DOHH2 (cell line): ENCODE data around the gene MID1.

Experiments
- H3F3A ChIP-seq: fragments of 200-600 bp; sonication (generic), shearing (Covaris generic); 2 replicates; pipeline ENCODE4 v1.6.0; 2016; ENCODE audit warnings: antibody characterized with exemption, mild to moderate bottlenecking; ENCODE audit not compliant: control insufficient read depth, insufficient read depth
- H3K27ac ChIP-seq: fragments of 200-600 bp; sonication (generic); 2 replicates; pipeline ENCODE4 v1.5.1; 2014; ENCODE audit warnings: low read depth, mild to moderate bottlenecking, low read length, moderate library complexity
- H3K27me3 ChIP-seq: fragments of 200-600 bp; sonication (generic); 2 replicates; pipeline ENCODE4 v1.6.1; 2014; ENCODE audit warnings: mild to moderate bottlenecking, low read length, mixed read lengths; ENCODE audit not compliant: control insufficient read depth
- H3K36me3 ChIP-seq: fragments of 200-600 bp; sonication (generic); 2 replicates; pipeline ENCODE4 v1.6.1; 2014; ENCODE audit warnings: mild to moderate bottlenecking, low read length, moderate library complexity, mixed read lengths; ENCODE audit not compliant: control insufficient read depth
- H3K4me1 ChIP-seq: fragments of 200-600 bp; sonication (generic); 2 replicates; pipeline ENCODE4 v1.6.1; 2014; ENCODE audit warnings: mild to moderate bottlenecking, low read length, mixed read lengths; ENCODE audit not compliant: control insufficient read depth
- H3K4me2 ChIP-seq: fragments of 200-600 bp; sonication (generic); 2 replicates; pipeline ENCODE4 v1.6.0; 2014; ENCODE audit warnings: mild to moderate bottlenecking, low read length, moderate library complexity
- H3K4me3 ChIP-seq: fragments of 200-600 bp; sonication (generic); 2 replicates; pipeline ENCODE4 v1.5.1; 2014; ENCODE audit warnings: mild to moderate bottlenecking, low read length, mixed read lengths
- H3K79me2 ChIP-seq: fragments of 200-600 bp; sonication (generic); 2 replicates; pipeline ENCODE4 v1.6.1; 2014; ENCODE audit warnings: mild to moderate bottlenecking, low read length, mixed read lengths; ENCODE audit not compliant: control insufficient read depth
- H3K9me2 ChIP-seq: fragments of 200-600 bp; sonication (generic); replicated peaks from 2 replicates; pipeline ENCODE4 v1.6.1; 2014; ENCODE audit warnings: mild to moderate bottlenecking, low read length, mixed read lengths; ENCODE audit not compliant: control insufficient read depth
- H3K9me3 ChIP-seq: fragments of 200-600 bp; sonication (generic); 2 replicates; pipeline ENCODE4 v1.6.1; 2014; ENCODE audit warnings: antibody characterized with exemption, low read length, mixed read lengths; ENCODE audit not compliant: control insufficient read depth, insufficient read depth
- H4K20me1 ChIP-seq: fragments of 200-600 bp; sonication (generic); 2 replicates; pipeline ENCODE4 v1.6.0; 2014; ENCODE audit warnings: low read depth, mild to moderate bottlenecking, antibody characterized with exemption, low read length, moderate library complexity; ENCODE audit not compliant: control insufficient read depth, insufficient read depth
- CTCF ChIP-seq: fragments of 200-600 bp; sonication (generic); IDR thresholded peaks from one replicate; pipeline ENCODE4 v1.5.1; 2014; ENCODE audit warnings: antibody characterized with exemption, mild to moderate bottlenecking, low read depth, low read length; ENCODE audit not compliant: poor library complexity, severe bottlenecking
- EZH2phosphoT487 ChIP-seq: fragments of 200-600 bp; sonication (generic); IDR thresholded peaks from 2 replicates; pipeline ENCODE4 v1.6.1; 2017; ENCODE audit warnings: borderline replicate concordance, mild to moderate bottlenecking, antibody characterized with exemption, low read length, moderate library complexity, mixed read lengths

The MID1 gene

DNA sequence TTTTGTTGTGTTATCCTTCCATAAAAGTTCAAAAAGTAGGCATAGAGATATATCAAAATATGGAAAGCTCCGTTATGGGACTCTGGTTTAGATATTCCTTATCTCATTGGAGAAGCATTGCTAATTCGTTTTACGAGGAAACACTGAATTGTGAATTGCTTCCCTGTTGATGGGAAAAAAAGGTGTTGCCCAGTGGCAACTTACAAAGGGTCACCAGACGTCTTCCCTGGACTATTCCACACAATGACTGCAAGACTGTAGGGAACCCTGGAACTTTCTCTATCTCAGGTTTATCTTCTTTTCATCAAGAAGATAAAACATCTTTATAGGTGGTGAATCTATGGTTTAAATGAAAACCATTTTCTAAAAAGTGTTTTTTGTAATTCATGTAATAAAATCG, 137.7 kb downstream of the MID1 start:
- Histone ChIP-seq H3K9me2 (no peaks in the 10 kb centered on the region), H3K4me1 (no peaks in the 10 kb centered on the region), H3F3A (no peaks in the 10 kb centered on the region), H3K4me3 (no peak overlapping the region), H4K20me1 (no peaks in the 10 kb centered on the region), H3K9me3 (no peaks in the 10 kb centered on the region), H3K36me3 (no peaks in the 10 kb centered on the region), H3K27ac (no peak overlapping the region), H3K79me2 (no peaks in the 10 kb centered on the region), H3K27me3 (no peaks in the 10 kb centered on the region), H3K4me2 (no peak overlapping the region)
- TF ChIP-seq CTCF (no peak), EZH2phosphoT487 (no peak)

DNA sequence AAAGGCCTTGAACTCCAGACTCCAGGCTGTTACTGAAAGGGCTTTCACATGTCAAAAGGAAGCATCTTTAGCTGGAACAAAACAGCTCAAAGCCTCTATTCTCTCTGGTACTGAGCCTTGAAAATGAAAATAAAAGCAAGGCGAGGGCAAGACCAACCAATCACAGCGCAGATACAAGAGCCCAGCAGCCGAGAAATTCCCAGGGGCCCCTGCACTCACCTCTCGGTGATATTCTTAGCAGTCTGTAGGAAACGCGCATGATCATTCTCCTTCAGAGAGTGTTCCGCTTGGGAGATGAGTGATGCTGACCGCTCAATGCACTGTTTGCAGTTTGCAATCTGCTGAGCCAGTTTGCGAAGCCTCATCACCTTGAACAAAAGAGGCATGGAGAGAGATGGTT, 138.1 kb downstream of the MID1 start:
- TF ChIP-seq CTCF (no peak), EZH2phosphoT487 (no peak)
- no peaks in the 10 kb centered on the region for H3K4me1 ChIP-seq
- no peaks in the 10 kb centered on the region for H3K27me3 ChIP-seq
- no peaks in the 10 kb centered on the region for H4K20me1 ChIP-seq
- no peak overlapping the region for H3K4me3 ChIP-seq
- H3K79me2 ChIP-seq: no peaks in the 10 kb centered on the region
- no peak overlapping the region for H3K4me2 ChIP-seq
- H3K36me3 ChIP-seq: no peaks in the 10 kb centered on the region
- no peak overlapping the region for H3K27ac ChIP-seq
- no peaks in the 10 kb centered on the region for H3F3A ChIP-seq
- H3K9me2 ChIP-seq: no peaks in the 10 kb centered on the region
- H3K9me3 ChIP-seq: no peaks in the 10 kb centered on the region

DNA sequence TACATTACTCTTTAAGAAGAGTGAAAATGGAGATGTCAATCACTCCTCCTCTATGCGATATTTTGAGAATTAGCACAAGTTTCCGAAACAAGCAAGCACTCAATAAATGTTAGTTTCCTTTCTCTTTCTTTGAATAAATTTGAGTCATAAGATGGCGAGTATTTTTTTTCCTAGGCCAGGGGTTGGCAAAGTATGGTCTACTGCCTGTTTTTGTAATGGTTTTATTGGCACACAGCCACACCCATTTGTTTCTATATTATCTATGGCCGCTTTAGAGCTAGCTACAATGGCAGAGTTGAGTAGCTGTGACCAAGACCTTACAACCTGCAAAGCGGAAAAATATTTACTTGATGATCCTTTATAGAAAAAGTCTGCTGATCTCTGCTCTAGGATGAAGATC, 139.5 kb downstream of the MID1 start:
- Histone ChIP-seq H3K4me1 (no peaks in the 10 kb centered on the region), H3K27ac (no peak overlapping the region), H4K20me1 (no peaks in the 10 kb centered on the region), H3K27me3 (no peaks in the 10 kb centered on the region), H3K9me2 (no peaks in the 10 kb centered on the region), H3K9me3 (no peaks in the 10 kb centered on the region), H3K4me2 (no peak overlapping the region), H3K36me3 (no peaks in the 10 kb centered on the region), H3K79me2 (no peaks in the 10 kb centered on the region), H3K4me3 (no peak overlapping the region), H3F3A (no peaks in the 10 kb centered on the region)
- TF ChIP-seq CTCF: no peak
- TF ChIP-seq EZH2phosphoT487: no peak

DNA sequence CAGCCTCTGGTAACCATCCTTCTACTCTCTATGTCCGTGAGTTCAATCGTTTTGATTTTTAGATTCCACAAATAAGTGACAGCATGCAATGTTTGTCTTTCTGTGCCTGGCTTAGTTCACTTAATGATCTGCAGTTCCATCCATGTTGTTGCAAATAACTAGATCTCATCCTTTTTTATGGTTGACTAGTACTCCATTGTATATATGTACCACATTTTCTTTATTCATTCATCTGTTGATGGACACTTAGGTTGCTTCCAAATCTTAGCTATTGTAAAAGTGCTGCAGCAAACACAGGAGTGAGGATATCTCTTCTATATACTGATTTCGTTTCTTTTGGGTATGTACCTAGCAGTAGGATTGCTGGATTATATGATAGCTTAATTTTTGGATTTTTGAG, 140.9 kb downstream of the MID1 start:
- Histone ChIP-seq H3K9me2 (no peaks in the 10 kb centered on the region), H3K79me2 (no peaks in the 10 kb centered on the region), H3K9me3 (no peaks in the 10 kb centered on the region), H3K27me3 (no peaks in the 10 kb centered on the region), H3K27ac (no peak overlapping the region), H3K36me3 (no peaks in the 10 kb centered on the region), H3F3A (no peaks in the 10 kb centered on the region), H4K20me1 (no peaks in the 10 kb centered on the region), H3K4me3 (no peak overlapping the region), H3K4me2 (no peak overlapping the region), H3K4me1 (no peaks in the 10 kb centered on the region)
- TF ChIP-seq EZH2phosphoT487 (no peak), CTCF (no peak)
